ENCODE measurements around the gene ANKRD13A.
"Not testable (repeated sequence)": the region's sequence is repeated elsewhere in the genome, so short reads cannot be mapped to it uniquely, and the experiment has no call there.

ANKRD13A gene

DNA sequence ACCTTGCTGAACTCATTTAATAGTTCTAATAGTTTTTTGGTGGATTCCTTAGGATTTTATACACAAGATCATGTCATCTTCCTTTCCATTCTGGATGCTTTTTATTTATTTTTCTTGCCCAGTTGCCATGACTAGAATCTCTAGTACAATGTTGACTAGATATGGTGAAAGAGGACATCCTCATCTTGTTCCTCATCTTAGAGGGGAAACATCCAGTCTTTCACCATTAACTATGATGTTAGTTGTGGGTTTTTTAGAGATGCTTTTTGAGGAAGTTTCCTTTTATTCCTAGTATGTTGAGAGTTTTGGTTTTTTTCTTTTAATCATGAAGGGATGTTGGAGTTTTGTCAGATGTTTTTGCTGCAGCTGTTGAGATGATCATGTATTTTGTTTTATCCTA is 8.7 kb downstream of the ANKRD13A start:
- no peak for DNase-seq

DNA sequence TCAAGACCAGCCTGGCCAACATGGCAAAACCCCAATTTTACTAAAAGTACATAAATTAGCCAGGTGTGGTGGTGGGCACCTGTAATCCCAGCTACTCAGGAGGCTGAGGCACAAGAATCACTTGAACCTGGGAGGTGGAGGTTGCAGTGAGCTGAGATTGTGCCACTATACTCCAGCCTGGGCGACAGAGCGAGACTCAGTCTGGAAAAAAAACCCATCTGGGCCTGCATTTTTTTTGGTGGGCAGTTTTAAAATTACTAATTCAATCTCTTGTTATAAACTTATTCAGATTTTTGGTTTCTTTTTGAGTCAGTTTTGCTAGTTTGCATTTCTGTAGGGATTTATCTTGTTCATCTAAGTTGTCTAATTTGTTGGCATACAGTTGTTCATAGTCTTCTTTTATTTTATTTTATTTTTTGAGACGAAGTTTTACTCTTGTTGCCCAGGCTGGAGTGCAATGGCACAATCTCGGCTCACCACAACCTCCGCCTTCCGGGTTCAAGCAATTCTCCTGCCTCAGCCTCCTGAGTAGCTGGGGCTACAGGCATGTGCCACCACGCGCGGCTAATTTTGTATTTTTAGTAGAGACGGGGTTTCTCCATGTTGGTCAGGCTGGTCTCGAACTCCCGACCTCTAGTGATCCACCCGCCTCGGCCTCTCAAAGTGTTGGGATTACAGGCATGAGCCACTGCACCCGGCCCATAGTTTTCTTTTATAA is 9.6 kb downstream of the ANKRD13A start:
- DNase-seq, result not testable (repeated sequence)

More for the DNA sequence above, 8.7 kb downstream of the ANKRD13A start:
- TF ChIP-seq POLR2A (IDR thresholded peaks at IDR 0.05; ENCODE audit: low read length) (no peak), GATA1 (IDR thresholded peaks at IDR 0.05; ENCODE audit: low read depth, low read length) (no peak)

DNA sequence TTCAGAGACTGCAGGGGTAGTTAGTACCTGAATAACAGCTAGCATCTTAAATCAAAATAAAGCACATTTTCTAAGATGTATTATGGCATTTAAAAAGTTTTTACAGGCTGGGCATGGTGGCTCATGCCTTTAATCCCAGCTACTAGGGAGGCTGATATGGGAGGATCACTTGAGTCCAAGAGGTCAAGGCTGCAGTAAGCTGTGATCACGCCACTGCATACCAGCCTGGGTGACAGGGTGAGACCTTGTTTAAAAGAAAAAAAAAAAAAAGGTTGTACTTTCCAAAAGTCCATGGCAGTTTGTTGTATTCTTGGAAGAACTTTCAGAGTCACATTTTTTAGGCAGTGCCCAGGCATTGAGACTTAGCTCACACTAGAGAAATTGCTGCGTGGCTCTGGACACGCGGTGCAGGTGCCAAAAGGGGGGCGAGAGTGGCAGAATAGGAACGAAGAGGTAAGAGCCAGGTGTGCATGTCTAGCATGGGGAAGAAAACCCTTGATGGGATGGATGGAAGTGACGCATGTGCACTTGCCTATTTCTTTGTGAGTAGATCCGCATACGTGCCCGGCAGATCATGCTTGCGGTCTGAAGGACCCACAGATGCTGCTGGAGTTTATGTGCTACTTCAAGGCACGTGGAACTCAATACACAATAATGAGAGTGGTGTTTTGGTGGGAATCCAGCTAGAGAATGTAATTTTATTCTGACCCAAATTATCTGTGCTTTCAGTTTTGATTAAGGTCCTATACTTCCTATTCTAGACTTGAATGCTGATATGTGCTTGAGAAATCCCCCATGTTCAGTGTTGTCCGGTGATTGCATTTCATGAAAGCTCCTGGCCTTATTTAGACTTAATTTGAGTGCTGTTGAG is 11.9 kb downstream of the ANKRD13A start:
- no peak for TF ChIP-seq POLR2A (IDR thresholded peaks at IDR 0.05; ENCODE audit: low read length)
- no peak for TF ChIP-seq GATA1 (IDR thresholded peaks at IDR 0.05; ENCODE audit: low read depth, low read length)
- no peak for DNase-seq

DNA sequence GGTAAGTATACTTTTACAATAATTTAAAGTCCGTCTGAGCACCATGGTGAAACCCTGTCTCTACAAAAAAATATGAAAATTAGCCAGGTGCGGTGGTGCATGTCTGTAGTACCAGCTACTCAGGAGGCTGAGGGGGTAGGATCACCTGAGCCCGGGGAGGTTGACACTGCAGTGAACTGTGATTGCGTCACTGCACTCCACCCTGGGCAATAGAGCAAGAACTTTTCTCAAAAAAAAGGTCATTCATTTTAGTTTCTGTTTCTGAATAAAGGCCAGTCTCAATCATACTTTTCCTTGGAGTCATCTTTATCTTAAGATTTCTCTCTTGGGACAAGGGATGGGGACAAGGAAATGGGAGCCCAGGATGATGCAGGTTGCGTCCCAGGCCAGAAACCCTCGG is 12.9 kb downstream of the ANKRD13A start:
- no peak for DNase-seq
- no peak for TF ChIP-seq GATA1 (IDR thresholded peaks at IDR 0.05; ENCODE audit: low read depth, low read length)
- TF ChIP-seq POLR2A (IDR thresholded peaks at IDR 0.05; ENCODE audit: low read length), result no peak

DNA sequence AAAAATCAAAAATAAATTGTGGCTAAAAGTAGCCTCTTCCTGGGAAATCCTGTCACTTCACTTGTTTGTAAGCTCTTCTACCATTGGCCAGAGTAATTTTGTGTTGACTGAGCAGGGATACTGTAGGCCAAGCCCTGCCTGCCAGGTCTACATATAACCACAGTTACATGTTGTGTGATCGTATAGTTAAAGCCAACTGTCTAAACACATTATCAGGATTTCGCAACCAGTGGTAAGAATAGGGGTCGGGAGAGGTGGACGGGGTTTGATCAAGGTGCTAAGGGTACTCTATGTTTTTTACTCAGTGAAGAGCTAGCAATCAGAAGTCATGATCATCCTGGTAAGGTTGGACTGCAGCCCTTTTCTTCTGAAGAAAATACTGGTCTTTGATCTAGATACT is 13.4 kb downstream of the ANKRD13A start:
- no peak for DNase-seq
- no peak for TF ChIP-seq GATA1 (IDR thresholded peaks at IDR 0.05; ENCODE audit: low read depth, low read length)
- TF ChIP-seq POLR2A (IDR thresholded peaks at IDR 0.05; ENCODE audit: low read length), result no peak

DNA sequence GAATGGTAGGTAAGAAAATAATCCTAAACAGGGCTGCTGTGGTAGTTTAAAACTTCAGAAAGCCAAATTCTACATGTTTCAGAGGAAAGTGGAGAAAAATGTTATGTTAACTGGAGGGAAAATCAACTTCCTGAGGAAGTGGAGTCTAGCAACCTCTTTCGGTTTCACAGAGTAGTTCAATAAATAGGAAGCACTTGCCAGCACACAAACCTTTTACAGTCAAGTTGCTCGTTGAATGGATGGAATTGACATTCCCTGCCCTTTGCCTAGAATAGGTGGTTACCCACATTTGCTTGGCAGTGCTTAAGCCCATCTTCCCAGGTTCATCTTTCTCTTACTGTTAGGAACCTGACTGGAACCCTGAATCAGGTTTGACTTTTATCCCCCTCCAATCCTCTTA is 15.9 kb downstream of the ANKRD13A start:
- no peak for TF ChIP-seq POLR2A (IDR thresholded peaks at IDR 0.05; ENCODE audit: low read length)
- no peak for TF ChIP-seq GATA1 (IDR thresholded peaks at IDR 0.05; ENCODE audit: low read depth, low read length)
- DNase-seq, result no peak

DNA sequence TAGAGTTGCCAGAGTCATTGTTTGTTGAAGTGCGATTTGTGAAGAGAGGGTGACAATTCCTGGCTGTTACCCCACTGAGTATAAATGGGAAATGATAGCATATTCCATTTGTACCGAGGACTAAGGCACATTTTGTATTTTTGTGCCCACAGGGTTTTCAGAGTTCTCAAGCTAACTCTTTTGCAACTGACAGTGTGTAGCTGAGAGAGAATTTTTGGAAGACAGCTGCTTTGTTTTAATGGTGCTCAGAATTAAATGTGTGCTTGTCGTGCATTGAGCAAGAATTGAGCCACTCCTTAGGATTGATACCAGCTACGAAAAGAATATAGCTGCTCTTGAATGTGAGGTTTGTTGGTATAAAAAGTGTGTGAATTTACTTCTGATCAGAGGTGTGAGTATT is 21.7 kb downstream of the ANKRD13A start:
- no peak for DNase-seq
- TF ChIP-seq POLR2A (IDR thresholded peaks at IDR 0.05; ENCODE audit: low read length) (no peak), GATA1 (IDR thresholded peaks at IDR 0.05; ENCODE audit: low read depth, low read length) (no peak)

DNA sequence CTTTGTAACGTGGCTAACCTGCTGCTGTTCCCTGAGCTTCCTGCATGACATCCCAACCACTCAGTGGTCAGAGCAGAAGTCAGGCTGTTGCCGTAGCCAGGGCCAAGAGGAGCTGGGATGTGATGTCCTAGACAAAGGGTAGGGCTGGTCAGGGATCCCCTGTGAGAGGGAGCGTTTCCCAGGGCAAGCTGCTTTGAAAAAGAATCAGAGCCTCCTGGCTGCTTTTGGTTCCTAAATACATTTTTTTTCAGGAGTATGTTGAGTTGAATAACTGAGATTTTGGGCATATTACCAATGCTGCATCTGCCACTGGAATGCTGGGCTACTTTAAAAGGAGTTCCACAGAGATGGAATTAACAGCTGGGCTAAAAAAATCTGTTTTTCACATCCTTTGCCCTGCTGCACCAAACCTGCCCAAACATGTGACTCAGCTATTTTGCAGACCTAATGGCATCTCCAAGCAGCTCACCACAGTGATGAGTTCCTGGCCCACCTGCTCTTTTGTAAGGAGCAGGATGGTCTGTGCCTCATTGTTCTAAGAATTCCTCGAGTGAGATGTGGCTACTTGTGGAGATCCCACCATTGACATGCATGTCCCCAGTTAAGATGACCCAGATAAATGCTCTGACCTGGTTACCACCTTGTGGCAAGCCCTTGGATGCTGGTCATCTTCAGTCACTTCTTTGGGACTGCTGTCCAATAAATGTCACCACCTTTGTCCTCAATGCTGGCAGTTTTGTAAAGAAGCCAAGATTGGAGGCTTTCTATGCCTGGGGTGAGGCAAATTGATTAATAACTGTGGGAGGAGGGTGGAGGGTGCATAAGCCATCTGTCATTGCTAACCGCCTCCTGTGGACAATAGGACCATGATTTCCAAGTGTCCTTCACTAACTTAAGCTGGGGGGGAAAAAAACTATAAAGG is 24.1 kb downstream of the ANKRD13A start:
- no peak for TF ChIP-seq POLR2A (IDR thresholded peaks at IDR 0.05; ENCODE audit: low read length)
- no peak for TF ChIP-seq GATA1 (IDR thresholded peaks at IDR 0.05; ENCODE audit: low read depth, low read length)
- DNase-seq, result peak in 1 of 2 experiments; percentile 13

DNA sequence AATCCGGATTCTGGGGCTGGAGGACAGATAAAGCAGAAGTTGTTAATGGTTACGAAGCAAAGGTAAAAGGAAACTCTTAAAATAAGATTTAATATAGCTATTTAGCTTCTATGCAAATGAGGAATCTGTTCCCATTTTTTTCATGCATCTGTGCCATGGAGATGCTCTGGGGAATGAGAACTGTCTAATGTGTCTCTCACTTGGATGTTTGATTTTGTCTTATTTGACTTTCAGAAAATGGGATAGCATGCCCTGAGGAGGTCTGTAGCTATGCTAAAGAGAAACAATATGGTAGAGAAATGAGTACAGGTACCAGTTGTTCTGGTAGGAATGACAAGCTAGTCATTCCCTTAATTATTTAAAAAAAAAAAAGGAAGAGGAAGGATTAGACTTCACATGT is 24.8 kb downstream of the ANKRD13A start:
- no peak for DNase-seq
- no peak for TF ChIP-seq POLR2A (IDR thresholded peaks at IDR 0.05; ENCODE audit: low read length)
- no peak for TF ChIP-seq GATA1 (IDR thresholded peaks at IDR 0.05; ENCODE audit: low read depth, low read length)

DNA sequence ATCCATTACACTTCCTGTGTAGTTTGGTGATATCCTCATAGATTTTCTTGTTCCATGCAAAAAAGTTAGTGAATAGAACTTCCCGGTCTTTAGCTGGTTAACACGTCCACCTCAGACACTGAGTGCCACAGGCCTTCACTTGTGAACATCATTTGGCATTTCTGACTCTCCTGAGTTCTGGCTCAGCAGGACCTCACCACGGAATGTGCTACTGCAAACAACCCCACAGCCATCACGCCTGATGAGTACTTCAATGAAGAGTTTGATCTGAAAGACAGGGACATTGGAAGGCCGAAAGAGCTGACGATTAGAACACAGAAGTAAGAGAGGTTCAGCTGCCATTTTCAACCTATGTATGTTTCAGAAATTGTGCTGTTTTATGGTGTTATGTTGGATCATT is 29.1 kb downstream of the ANKRD13A start:
- DNase-seq, result no peak
- no peak for TF ChIP-seq GATA1 (IDR thresholded peaks at IDR 0.05; ENCODE audit: low read depth, low read length)
- TF ChIP-seq POLR2A (IDR thresholded peaks at IDR 0.05; ENCODE audit: low read length), result no peak

DNA sequence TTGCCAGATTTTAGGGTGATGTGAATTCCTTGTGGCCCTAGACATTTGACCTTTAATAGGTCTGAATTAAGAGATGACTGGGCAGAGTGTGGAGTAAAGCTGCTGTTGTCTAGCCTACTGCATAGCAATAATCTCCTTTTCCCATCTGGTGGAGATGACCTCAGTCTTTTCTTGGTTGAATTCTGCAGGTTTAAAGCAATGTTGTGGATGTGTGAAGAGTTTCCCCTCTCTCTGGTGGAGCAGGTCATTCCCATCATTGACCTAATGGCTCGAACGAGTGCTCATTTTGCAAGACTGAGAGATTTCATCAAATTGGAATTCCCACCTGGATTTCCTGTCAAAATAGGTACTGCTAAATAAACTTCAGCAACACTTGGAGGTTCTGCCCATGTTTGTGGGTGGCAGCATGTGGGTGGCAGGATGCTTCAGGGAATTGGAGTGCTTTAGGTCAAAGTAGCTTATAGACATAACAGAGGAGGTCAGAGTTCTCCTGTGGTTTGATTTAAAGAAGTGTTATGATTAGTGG is 30.1 kb downstream of the ANKRD13A start:
- no peak for DNase-seq
- TF ChIP-seq POLR2A (IDR thresholded peaks at IDR 0.05; ENCODE audit: low read length) (no peak), GATA1 (IDR thresholded peaks at IDR 0.05; ENCODE audit: low read depth, low read length) (no peak)

DNA sequence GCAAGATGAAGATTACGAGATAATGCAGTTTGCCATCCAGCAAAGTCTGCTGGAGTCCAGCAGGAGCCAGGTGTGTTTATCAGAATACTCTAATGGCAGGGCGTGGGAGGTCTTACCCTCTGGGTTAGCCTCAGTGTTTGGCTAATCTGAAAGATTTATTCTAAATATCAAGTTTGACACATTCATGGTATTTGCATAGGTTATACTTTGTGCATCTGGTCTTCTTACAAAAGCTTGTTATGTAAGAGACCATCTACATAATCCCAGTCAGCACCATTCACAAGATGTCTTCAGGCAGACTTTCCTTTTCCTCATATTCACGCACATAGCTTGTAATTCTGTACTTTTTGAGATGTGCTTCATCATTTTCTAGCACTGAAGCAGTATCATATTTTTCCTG is 34.7 kb downstream of the ANKRD13A start:
- no peak for TF ChIP-seq GATA1 (IDR thresholded peaks at IDR 0.05; ENCODE audit: low read depth, low read length)
- TF ChIP-seq POLR2A (IDR thresholded peaks at IDR 0.05; ENCODE audit: low read length), result no peak
- no peak for DNase-seq

DNA sequence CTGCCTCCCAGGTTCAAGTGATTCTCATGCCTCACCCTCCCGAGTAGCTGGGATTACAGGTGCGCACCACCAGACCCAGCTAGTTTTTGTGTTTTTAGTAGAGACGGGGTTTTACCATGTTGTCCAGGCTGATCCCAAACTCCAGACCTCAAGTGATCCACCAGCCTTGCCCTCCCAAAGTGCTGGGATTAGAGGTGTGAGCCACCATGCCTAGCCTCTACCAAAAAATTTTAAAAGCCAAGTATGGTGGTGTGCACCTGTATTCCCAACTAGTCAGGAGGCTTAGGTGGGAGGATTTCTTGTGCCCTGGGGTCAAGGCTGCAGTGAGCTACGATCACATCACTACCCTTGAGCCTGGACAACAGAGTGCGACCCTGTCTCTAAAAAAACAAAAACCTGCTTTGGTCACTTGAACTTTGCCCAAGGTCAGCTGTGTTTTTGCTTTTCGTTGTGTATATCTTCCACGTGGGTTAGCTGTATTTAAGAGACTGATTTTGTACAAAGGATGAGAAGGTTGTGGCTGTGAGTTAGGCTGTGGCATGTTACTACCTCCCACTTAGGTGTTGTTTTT is 36.4 kb downstream of the ANKRD13A start:
- DNase-seq, result no peak
- TF ChIP-seq POLR2A (IDR thresholded peaks at IDR 0.05; ENCODE audit: low read length), result no peak
- TF ChIP-seq GATA1 (IDR thresholded peaks at IDR 0.05; ENCODE audit: low read depth, low read length), result no peak

Measured in erythroblast (primary cell).